GM18502 (cell line): ENCODE measurements around the gene IL15.
A peak's percentile ranks its signal among the peaks of the same experiment; 100 is the strongest.

ENCODE experiments used
- ATAC-seq: cut with Tn5 transposase; IDR thresholded peaks from one replicate; pipeline ENCODE4 v1.9.1; 2021; ENCODE audit warnings: mild to moderate bottlenecking; ENCODE audit not compliant: unreplicated experiment, poor library complexity

IL15 gene

DNA sequence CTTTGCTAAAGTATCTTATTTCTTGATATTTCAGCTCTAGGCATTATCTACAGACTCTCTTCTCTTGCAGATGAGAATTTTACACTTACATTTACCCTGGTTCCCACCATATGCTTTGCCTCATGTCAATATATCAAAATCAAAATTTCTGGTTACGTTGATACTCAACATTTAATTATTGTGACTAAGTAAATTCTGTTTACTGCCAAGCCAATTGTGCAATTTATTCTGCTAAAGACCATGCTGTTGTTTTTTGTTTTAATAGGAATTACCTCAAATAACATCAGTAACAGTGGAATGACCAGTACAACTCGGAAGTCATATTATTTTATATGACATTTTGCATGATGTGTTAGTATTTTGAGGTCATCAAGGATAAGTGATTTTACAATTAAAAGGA is 125.5 kb downstream of the IL15 start:
- no peak for ATAC-seq

- no peak for ATAC-seq
Observed at GRCh38 chr4:141763374-141763773, 127.0 kb downstream of the IL15 start.

- ATAC-seq, result no peak
Observed at GRCh38 chr4:141768954-141769353, 132.6 kb downstream of the IL15 start.

- peak; percentile 90 for ATAC-seq
Observed at GRCh38 chr4:141771889-141772830, 135.8 kb downstream of the IL15 start.

DNA sequence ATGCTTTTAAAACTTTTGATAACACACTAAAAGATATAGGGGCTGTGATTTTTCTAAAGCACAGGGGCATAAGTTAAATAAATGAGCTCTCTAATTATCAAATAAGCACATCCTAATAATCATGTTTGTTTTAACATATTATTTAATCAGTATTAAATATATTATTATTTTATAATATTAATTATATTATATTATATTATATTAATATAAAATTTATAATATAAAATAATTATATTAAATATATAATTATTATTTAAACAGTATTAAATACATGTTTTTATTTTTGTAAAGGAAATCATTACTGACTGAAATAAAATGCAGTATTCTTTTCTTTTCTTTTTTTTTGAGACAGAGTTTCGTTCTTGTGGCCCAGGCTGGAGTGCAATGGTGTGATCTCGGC is 136.5 kb downstream of the IL15 start:
- ATAC-seq, result no peak

GRCh38 chr4:141782205-141782604 is 145.8 kb downstream of the IL15 start:
- ATAC-seq, result no peak
